ENCODE measurements around the gene UBA6.

Gene UBA6

GRCh38 chr4:67682266-67682665, 18.7 kb downstream of the UBA6 start:
- H3K79me2 ChIP-seq (ENCODE audit: insufficient read depth, low read length), result peaks cover 23% of the 10 kb centered on the region
- H2AFZ ChIP-seq (ENCODE audit: low read length), result no peak overlapping the region
- no peaks in the 10 kb centered on the region for H3K9me3 ChIP-seq (ENCODE audit: insufficient read depth, low read depth, low read length)
- H3K27me3 ChIP-seq (ENCODE audit: insufficient read depth, low read length, poor library complexity, severe bottlenecking), result no peaks in the 10 kb centered on the region
- no peak overlapping the region for H3K4me2 ChIP-seq (ENCODE audit: low read depth, low read length, poor library complexity, severe bottlenecking)
- peaks cover 10% of the 10 kb centered on the region for H4K20me1 ChIP-seq (ENCODE audit: insufficient read depth, low read length, poor library complexity, severe bottlenecking)
- TF ChIP-seq CTCF (conservative IDR thresholded peaks at IDR 0.05; ENCODE audit: low read length), result no peak
- no peak for TF ChIP-seq EZH2phosphoT487 (IDR thresholded peaks at IDR 0.05; ENCODE audit: borderline replicate concordance)
- no peak overlapping the region for H3K4me3 ChIP-seq (ENCODE audit: low read length, poor library complexity, severe bottlenecking)
- no peaks in the 10 kb centered on the region for H3K9me2 ChIP-seq (replicated peaks; ENCODE audit: low read depth, low read length)
- peaks cover 33% of the 10 kb centered on the region for H3K36me3 ChIP-seq (ENCODE audit: insufficient read depth, low read length)
- H3K4me1 ChIP-seq (ENCODE audit: insufficient read depth, low read length, poor library complexity, severe bottlenecking), result peaks cover 15% of the 10 kb centered on the region
- no peak overlapping the region for H3K9ac ChIP-seq (ENCODE audit: low read depth, low read length, poor library complexity, severe bottlenecking)
- H3F3A ChIP-seq (ENCODE audit: low read depth), result 0 out of 2 replicates have a peak, but pooled peaks cover 3% of the 10 kb centered on the region

- Histone ChIP-seq H3K9me2 (replicated peaks; ENCODE audit: low read depth, low read length) (no peaks in the 10 kb centered on the region), H3K79me2 (ENCODE audit: insufficient read depth, low read length) (peaks cover 12% of the 10 kb centered on the region), H4K20me1 (ENCODE audit: insufficient read depth, low read length, poor library complexity, severe bottlenecking) (peaks cover 8% of the 10 kb centered on the region), H3K27me3 (ENCODE audit: insufficient read depth, low read length, poor library complexity, severe bottlenecking) (no peaks in the 10 kb centered on the region), H3K4me3 (ENCODE audit: low read length, poor library complexity, severe bottlenecking) (no peak overlapping the region), H3K36me3 (ENCODE audit: insufficient read depth, low read length) (peaks cover 48% of the 10 kb centered on the region), H3K4me1 (ENCODE audit: insufficient read depth, low read length, poor library complexity, severe bottlenecking) (peaks cover 10% of the 10 kb centered on the region), H3K4me2 (ENCODE audit: low read depth, low read length, poor library complexity, severe bottlenecking) (no peak overlapping the region), H3K9me3 (ENCODE audit: insufficient read depth, low read depth, low read length) (no peaks in the 10 kb centered on the region), H3K9ac (ENCODE audit: low read depth, low read length, poor library complexity, severe bottlenecking) (no peak overlapping the region), H2AFZ (ENCODE audit: low read length) (no peak overlapping the region), H3F3A (ENCODE audit: low read depth) (0 out of 2 replicates have a peak, but pooled peaks cover 3% of the 10 kb centered on the region)
- TF ChIP-seq CTCF (conservative IDR thresholded peaks at IDR 0.05; ENCODE audit: low read length) (no peak), EZH2phosphoT487 (IDR thresholded peaks at IDR 0.05; ENCODE audit: borderline replicate concordance) (no peak)
Observed at GRCh38 chr4:67680581-67681222, 20.3 kb downstream of the UBA6 start.

GRCh38 chr4:67678612-67679011, 22.3 kb downstream of the UBA6 start:
- Histone ChIP-seq H3K4me1 (ENCODE audit: insufficient read depth, low read length, poor library complexity, severe bottlenecking) (no peaks in the 10 kb centered on the region), H3K27me3 (ENCODE audit: insufficient read depth, low read length, poor library complexity, severe bottlenecking) (no peaks in the 10 kb centered on the region), H3K9ac (ENCODE audit: low read depth, low read length, poor library complexity, severe bottlenecking) (no peak overlapping the region), H3K9me3 (ENCODE audit: insufficient read depth, low read depth, low read length) (peaks cover 7% of the 10 kb centered on the region; the same call in 1 of the 2 replicates), H3F3A (ENCODE audit: low read depth) (no peaks in the 10 kb centered on the region), H3K4me2 (ENCODE audit: low read depth, low read length, poor library complexity, severe bottlenecking) (no peak overlapping the region), H2AFZ (ENCODE audit: low read length) (no peak overlapping the region), H3K79me2 (ENCODE audit: insufficient read depth, low read length) (peaks cover 3% of the 10 kb centered on the region; the same call in 1 of the 2 replicates), H3K36me3 (ENCODE audit: insufficient read depth, low read length) (peaks cover 68% of the 10 kb centered on the region), H4K20me1 (ENCODE audit: insufficient read depth, low read length, poor library complexity, severe bottlenecking) (no peaks in the 10 kb centered on the region), H3K9me2 (replicated peaks; ENCODE audit: low read depth, low read length) (no peaks in the 10 kb centered on the region), H3K4me3 (ENCODE audit: low read length, poor library complexity, severe bottlenecking) (no peak overlapping the region)
- TF ChIP-seq CTCF (conservative IDR thresholded peaks at IDR 0.05; ENCODE audit: low read length) (no peak), EZH2phosphoT487 (IDR thresholded peaks at IDR 0.05; ENCODE audit: borderline replicate concordance) (no peak)
